ENCODE data around the gene LHFPL6. TPM values are rescaled to one million over a fixed set of nuclear protein-coding genes. Genes with fewer than 3 reads are reported as not detected.

LHFPL6 gene
- total RNA-seq, 1 donor = 57.9 TPM

DNA sequence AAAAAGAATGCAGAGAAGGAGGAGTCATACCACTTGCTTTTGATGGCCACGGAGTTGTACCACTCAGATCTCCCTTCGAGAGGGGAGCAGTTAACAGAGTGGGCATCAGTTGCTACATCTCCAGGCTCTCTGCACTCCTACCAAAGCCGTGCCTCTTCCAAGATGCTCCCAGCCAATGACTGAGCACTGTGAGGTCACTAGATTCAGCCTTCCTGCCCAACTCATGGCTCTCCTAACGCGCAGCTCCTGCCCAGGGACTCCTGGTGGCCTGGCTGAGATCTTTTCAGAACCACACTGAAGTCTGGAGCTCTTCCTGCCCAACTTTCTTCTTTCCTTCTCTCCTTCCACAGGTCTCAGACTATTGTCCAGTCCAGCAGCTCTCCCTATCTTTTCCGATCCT, 66.7 kb downstream of the LHFPL6 start:
- DNase-seq (ENCODE audit: low read depth) = no peak
- no peak overlapping the region for H3K4me3 ChIP-seq (ENCODE audit: low read depth, low read length)
- TF ChIP-seq, protein P1, sequence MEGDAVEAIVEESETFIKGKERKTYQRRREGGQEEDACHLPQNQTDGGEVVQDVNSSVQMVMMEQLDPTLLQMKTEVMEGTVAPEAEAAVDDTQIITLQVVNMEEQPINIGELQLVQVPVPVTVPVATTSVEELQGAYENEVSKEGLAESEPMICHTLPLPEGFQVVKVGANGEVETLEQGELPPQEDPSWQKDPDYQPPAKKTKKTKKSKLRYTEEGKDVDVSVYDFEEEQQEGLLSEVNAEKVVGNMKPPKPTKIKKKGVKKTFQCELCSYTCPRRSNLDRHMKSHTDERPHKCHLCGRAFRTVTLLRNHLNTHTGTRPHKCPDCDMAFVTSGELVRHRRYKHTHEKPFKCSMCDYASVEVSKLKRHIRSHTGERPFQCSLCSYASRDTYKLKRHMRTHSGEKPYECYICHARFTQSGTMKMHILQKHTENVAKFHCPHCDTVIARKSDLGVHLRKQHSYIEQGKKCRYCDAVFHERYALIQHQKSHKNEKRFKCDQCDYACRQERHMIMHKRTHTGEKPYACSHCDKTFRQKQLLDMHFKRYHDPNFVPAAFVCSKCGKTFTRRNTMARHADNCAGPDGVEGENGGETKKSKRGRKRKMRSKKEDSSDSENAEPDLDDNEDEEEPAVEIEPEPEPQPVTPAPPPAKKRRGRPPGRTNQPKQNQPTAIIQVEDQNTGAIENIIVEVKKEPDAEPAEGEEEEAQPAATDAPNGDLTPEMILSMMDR (IDR thresholded peaks at IDR 0.05; ENCODE audit: insufficient read depth, low read depth, low read length) = no peak

DNA sequence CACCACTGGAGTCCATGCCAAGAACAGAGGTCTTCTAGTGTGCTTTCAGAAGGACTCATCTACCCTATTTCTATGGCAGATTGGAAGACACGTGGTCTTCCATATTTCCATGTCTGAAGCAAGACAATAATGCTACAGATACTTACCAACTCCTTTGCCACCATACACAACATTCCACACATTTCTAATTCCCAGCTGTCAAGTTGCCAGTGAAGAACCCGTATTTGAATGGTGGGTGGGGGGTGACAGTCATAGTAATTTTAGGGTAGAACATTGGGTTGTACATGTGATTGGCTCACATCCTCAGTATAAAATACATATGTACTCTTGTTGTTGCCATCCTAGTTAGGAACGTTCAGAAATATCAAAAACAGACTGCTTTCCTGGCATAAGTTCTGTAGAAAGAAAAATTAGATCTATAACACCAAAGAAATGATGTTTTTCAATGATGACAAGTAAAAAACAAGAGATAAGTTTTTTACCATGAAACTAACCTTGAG, 69.3 kb downstream of the LHFPL6 start:
- TF ChIP-seq, protein P1 (IDR thresholded peaks at IDR 0.05; ENCODE audit: insufficient read depth, low read depth, low read length) = no peak
- no peak overlapping the region for H3K4me3 ChIP-seq (ENCODE audit: low read depth, low read length)
- DNase-seq (ENCODE audit: low read depth) = no peak

DNA sequence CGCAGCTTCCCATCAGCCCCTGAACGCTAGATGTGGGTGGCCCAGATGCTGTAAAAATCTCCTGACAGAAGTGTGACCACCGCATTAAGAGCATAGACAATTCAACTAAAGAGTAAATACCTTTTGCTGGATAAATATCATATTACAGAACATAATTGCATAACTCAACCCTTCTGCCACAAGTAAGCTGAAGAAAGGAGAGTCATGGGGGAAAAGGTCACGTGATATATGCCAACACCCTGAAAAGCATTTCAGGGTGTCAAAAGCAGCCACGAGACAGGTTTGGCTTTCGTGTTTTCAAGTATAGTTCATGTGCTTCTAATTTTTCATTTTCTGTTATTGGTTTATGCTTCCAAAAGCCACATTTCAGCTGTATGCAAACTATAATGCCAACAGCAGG, 71.3 kb downstream of the LHFPL6 start:
- no peak overlapping the region for H3K4me3 ChIP-seq (ENCODE audit: low read depth, low read length)
- DNase-seq (ENCODE audit: low read depth) = peak; percentile 47
- TF ChIP-seq, protein P1 (IDR thresholded peaks at IDR 0.05; ENCODE audit: insufficient read depth, low read depth, low read length) = no peak

DNA sequence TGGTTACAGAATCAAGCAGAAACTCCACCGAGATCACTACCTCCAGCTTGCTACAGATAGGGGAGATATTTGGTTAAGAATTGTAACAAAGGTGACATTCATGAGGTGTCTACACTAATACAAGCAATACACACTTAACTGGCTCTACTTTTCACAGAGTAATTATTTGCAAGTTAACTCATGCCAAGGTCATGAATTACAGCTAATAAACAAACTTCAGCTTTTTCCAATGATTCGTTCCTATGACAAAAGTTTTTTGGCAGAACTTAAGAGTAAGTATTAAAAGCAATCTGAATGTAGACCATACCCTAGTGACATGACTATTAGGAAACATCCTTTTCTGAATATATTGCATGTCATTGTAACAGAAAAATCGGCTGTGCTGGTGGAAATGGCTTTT, 72.1 kb downstream of the LHFPL6 start:
- H3K4me3 ChIP-seq (ENCODE audit: low read depth, low read length) = no peak overlapping the region
- no peak for DNase-seq (ENCODE audit: low read depth)
- TF ChIP-seq, protein P1 (IDR thresholded peaks at IDR 0.05; ENCODE audit: insufficient read depth, low read depth, low read length) = no peak

DNA sequence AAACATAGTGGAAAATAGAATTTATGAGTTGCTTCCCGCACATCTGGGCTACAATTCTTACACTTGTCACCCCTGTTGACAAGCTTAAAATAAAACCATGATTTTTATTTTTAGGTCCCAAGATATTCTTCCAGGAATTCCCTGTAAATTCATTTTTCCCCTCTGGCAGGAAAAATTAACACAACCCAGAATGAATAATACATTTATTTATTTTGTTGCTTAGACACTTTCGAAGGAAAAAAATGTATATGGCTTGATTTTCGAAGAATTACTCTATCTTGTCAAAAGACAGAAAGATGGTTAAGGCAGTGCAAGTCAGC, 74.4 kb downstream of the LHFPL6 start:
- H3K4me3 ChIP-seq (ENCODE audit: low read depth, low read length) = no peak overlapping the region
- DNase-seq (ENCODE audit: low read depth) = no peak
- TF ChIP-seq, protein P1 (IDR thresholded peaks at IDR 0.05; ENCODE audit: insufficient read depth, low read depth, low read length) = no peak

DNA sequence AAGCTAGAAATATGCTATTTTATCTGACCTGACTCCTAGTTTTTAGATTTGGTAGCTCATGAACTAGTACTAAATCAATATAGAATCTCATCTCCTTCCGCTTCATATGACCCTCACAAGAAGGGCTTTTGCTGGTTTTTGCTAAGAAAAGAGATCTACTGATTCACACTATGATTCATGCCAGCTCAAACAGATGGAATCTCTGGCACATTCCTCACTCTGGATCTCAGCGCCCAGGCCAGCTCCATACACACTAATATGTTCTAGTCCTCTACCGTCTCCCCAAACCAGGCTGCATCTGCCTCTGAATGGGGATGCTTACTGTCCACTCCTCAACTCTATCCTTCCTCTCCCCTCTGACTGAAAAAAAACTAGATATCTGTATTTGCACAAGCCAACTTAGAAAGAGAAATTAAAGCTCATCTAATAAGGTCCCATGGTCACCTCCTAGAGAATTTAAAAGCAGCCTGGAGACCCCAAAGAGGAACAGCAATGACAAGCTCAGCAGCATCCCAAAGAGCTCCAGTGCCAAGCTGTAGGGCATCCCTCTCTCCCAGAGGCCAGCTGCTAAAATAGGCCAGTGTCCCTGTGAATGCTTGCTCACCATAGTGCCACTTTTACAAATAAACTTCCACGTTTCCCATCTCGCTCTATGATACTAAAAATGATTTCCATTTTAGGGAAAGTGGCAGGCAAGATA, 74.9 kb downstream of the LHFPL6 start:
- no peak overlapping the region for H3K4me3 ChIP-seq (ENCODE audit: low read depth, low read length)
- TF ChIP-seq, protein P1 (IDR thresholded peaks at IDR 0.05; ENCODE audit: insufficient read depth, low read depth, low read length) = no peak
- DNase-seq (ENCODE audit: low read depth) = peak; percentile 73

DNA sequence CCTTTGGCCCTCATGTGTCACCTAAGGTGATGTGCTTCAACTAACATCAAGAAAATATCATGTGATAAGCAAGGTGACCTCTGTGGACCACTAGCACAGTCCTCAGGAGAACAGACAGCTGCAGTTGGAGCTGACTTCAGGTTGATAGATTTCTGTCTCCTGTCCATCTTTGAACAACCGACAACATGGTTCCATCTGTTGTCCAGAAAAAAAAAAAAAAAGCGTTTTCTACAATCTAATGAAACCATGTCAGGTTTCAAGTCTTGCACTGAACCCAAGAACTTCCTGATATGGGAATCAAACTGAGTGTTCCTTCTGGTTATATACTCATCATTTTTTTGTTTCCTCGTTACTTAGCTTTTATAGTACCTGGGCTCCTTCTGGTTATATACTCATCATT, 75.7 kb downstream of the LHFPL6 start:
- H3K4me3 ChIP-seq (ENCODE audit: low read depth, low read length) = no peak overlapping the region
- TF ChIP-seq, protein P1 (IDR thresholded peaks at IDR 0.05; ENCODE audit: insufficient read depth, low read depth, low read length) = no peak
- DNase-seq (ENCODE audit: low read depth) = no peak

Measured in fibroblast of villous mesenchyme (primary cell).